ENCODE results near the gene ERBB4. TPM values are rescaled to one million over a fixed set of nuclear protein-coding genes. Genes with fewer than 3 reads are reported as not detected.

Gene ERBB4
- total RNA-seq, 1 experiment from 2014 or later = not detected

DNA sequence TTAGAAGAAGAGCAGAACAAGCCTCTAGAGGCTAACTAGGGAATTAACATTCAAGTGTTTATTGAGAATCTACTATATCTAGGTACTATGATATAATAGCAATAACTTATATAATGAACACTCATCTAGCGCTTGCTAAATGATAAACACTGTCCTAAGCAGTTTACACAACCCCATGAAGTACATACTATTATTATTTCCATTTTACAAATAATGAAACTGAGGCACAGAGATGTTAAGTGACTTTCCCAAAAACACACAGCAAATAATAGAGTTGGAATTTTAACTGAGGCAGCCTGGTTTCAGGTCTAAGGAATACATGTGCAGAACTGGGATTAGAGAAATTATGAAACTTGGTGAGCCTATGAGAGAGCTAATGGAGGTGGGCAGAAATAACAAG is 1088.8 kb downstream of the ERBB4 start:
- H3K27ac Mint-ChIP-seq (ENCODE audit: low read depth, unreplicated experiment) = no peak overlapping the region
- TF ChIP-seq, protein P1, sequence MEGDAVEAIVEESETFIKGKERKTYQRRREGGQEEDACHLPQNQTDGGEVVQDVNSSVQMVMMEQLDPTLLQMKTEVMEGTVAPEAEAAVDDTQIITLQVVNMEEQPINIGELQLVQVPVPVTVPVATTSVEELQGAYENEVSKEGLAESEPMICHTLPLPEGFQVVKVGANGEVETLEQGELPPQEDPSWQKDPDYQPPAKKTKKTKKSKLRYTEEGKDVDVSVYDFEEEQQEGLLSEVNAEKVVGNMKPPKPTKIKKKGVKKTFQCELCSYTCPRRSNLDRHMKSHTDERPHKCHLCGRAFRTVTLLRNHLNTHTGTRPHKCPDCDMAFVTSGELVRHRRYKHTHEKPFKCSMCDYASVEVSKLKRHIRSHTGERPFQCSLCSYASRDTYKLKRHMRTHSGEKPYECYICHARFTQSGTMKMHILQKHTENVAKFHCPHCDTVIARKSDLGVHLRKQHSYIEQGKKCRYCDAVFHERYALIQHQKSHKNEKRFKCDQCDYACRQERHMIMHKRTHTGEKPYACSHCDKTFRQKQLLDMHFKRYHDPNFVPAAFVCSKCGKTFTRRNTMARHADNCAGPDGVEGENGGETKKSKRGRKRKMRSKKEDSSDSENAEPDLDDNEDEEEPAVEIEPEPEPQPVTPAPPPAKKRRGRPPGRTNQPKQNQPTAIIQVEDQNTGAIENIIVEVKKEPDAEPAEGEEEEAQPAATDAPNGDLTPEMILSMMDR (IDR thresholded peaks at IDR 0.05; ENCODE audit: unreplicated experiment) = no peak
- CTCF ChIA-PET = interaction anchor here (0.6 to 1.4 kb wide), 2 partner anchors 9 to 61 kb away, joined by 3 to 4 read pairs; no protein-coding TSS in a partner anchor

DNA sequence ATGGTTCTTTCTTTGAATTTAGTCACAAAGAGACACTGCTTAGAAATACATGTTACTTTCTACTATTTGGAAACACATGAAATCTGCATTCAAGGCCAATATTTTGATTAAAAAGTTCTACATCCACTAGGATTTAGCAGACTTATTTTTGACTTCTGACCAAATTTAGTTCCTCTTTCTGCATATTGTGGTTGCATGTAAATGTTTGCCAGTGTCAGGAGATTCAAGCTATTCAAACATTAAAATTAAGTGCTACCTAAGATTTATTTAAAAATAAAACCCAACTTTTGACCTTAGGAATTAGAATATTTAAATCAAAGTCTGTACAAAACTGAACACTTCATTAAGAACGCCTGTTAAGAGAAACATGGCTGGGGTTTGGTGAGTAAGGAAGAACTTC is 1091.1 kb downstream of the ERBB4 start:
- CTCF ChIA-PET = interaction anchor here (0.7 kb wide), 1 partner anchor 1005 kb away, joined by 3 read pairs; no protein-coding TSS in a partner anchor
- POLR2A ChIA-PET = no interaction called here
- Mint-ChIP-seq H3K9me3 (ENCODE audit: unreplicated experiment) (no peaks in the 10 kb centered on the region), H3K4me1 (ENCODE audit: insufficient read depth, unreplicated experiment) (no peaks in the 10 kb centered on the region), H3K27ac (ENCODE audit: low read depth, unreplicated experiment) (no peak overlapping the region), H3K27me3 (ENCODE audit: insufficient read depth, unreplicated experiment) (peaks cover 44% of the 10 kb centered on the region), H3K4me3 (ENCODE audit: unreplicated experiment) (no peak overlapping the region), H3K36me3 (ENCODE audit: insufficient read depth, unreplicated experiment) (no peaks in the 10 kb centered on the region)
- no peak for DNase-seq (ENCODE audit: unreplicated experiment)
- no TSS peak for BruUV-seq (replicated peaks)
- TF ChIP-seq, protein P1 (IDR thresholded peaks at IDR 0.05; ENCODE audit: unreplicated experiment) = no peak
- intact Hi-C loops (cut with micrococcal nuclease) = no loop called here

More for the DNA sequence above, 1088.8 kb downstream of the ERBB4 start:
- H3K27me3 Mint-ChIP-seq (ENCODE audit: insufficient read depth, unreplicated experiment) = peaks cover 44% of the 10 kb centered on the region
- no TSS peak for BruUV-seq (replicated peaks)
- POLR2A ChIA-PET = no interaction called here
- DNase-seq (ENCODE audit: unreplicated experiment) = no peak
- no peaks in the 10 kb centered on the region for H3K36me3 Mint-ChIP-seq (ENCODE audit: insufficient read depth, unreplicated experiment)
- intact Hi-C loops (cut with micrococcal nuclease) = no loop called here
- H3K4me1 Mint-ChIP-seq (ENCODE audit: insufficient read depth, unreplicated experiment) = no peaks in the 10 kb centered on the region
- H3K9me3 Mint-ChIP-seq (ENCODE audit: unreplicated experiment) = no peaks in the 10 kb centered on the region
- H3K4me3 Mint-ChIP-seq (ENCODE audit: unreplicated experiment) = no peak overlapping the region

DNA sequence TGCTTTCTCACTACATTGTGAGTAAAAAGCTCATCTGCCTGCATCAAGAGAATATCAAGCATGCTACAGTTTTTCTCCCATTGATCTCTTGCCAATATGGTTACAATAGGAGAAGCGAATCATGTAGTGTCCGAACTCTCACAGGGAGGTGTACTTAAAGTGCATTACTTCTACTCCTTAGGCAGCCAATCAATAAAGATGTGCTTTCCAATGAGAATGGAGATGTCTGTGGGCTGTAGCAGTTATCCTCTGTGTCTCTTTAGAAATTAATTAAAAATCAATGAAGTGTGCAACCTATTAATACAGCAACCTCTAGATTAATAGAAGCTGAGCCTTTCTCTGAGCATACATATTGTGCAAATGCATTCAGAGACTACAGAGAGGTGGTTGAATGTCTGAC is 1098.5 kb downstream of the ERBB4 start:
- TF ChIP-seq, protein P1 (IDR thresholded peaks at IDR 0.05; ENCODE audit: unreplicated experiment) = no peak
- DNase-seq (ENCODE audit: unreplicated experiment) = no peak
- BruUV-seq (replicated peaks) = no TSS peak
- intact Hi-C loops (cut with micrococcal nuclease) = no loop called here
- Mint-ChIP-seq H3K9me3 (ENCODE audit: unreplicated experiment) (no peaks in the 10 kb centered on the region), H3K27me3 (ENCODE audit: insufficient read depth, unreplicated experiment) (peaks cover 26% of the 10 kb centered on the region), H3K36me3 (ENCODE audit: insufficient read depth, unreplicated experiment) (no peaks in the 10 kb centered on the region), H3K4me1 (ENCODE audit: insufficient read depth, unreplicated experiment) (no peaks in the 10 kb centered on the region), H3K4me3 (ENCODE audit: unreplicated experiment) (no peak overlapping the region), H3K27ac (ENCODE audit: low read depth, unreplicated experiment) (no peak overlapping the region)
- CTCF ChIA-PET = no interaction called here
- POLR2A ChIA-PET = no interaction called here

DNA sequence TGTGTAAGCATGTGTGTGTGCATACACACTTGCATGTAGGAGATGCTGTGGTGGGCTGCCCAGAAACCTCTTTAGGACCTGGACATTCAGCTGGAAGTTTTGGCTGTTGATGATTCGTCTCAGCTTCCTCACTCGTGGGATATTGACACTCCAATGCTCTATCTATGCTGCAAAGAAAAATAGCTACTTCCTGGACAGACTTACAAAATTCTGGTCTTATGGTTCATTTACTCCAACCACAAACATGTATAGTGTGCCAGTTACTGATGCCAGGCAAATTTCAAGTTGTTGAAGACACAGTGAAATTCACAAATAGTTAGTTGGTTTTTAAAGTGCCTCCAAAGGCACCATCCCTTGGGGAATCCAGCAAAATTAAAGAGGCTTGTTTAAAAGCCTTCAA is 1099.6 kb downstream of the ERBB4 start:
- no peaks in the 10 kb centered on the region for H3K9me3 Mint-ChIP-seq (ENCODE audit: unreplicated experiment)
- intact Hi-C loops (cut with micrococcal nuclease) = no loop called here
- ChIA-PET CTCF (interaction anchor here (2.1 kb wide), 1 partner anchor 17 kb away, joined by 6 read pairs; no protein-coding TSS in a partner anchor), POLR2A (no interaction called here)
- DNase-seq (ENCODE audit: unreplicated experiment) = no peak
- H3K4me3 Mint-ChIP-seq (ENCODE audit: unreplicated experiment) = no peak overlapping the region
- H3K27me3 Mint-ChIP-seq (ENCODE audit: insufficient read depth, unreplicated experiment) = peaks cover 21% of the 10 kb centered on the region
- H3K36me3 Mint-ChIP-seq (ENCODE audit: insufficient read depth, unreplicated experiment) = no peaks in the 10 kb centered on the region
- H3K27ac Mint-ChIP-seq (ENCODE audit: low read depth, unreplicated experiment) = no peak overlapping the region
- no TSS peak for BruUV-seq (replicated peaks)
- TF ChIP-seq, protein P1 (IDR thresholded peaks at IDR 0.05; ENCODE audit: unreplicated experiment) = no peak
- no peaks in the 10 kb centered on the region for H3K4me1 Mint-ChIP-seq (ENCODE audit: insufficient read depth, unreplicated experiment)
